Fibroblast of skin of scalp (primary cell): ENCODE results near the gene OLFML2A.

Experiments
- DNase-seq: peaks from one replicate; pipeline ENCODE4 v3.0.0-alpha.2; 2013

OLFML2A gene

GRCh38 chr9:124855944-124856765 is 79.2 kb downstream of the OLFML2A start:
- DNase-seq, result peak; percentile 29

DNA sequence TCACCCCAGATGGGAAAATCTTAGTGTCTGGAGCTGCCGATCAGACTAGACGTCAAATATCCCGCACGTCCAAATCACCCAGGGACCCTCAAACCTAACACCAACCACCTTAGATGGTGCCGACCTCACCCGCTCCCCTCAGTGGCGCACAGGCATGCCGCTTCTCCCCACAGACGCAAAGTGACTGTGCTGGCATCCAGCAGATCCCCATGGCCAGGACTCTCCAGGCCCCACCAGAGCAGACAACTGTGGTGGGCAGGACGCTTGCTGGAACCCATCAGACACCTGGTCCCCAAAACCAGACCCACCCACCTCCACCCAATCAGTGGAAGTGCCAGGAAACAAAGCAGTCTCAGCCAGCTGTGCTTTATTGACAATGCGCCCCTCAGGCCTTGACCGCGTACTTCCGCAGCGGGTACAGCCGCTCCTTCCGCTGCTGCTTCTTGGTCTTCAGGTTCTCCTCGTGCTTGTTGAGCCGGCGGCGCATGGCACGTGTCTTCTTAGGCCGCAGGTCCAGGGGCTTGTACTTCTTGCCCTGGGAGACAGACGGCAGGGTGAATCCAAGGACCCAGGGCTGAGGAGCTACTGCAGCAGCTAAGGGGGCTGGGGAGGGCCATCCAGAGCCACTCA is 80.7 kb downstream of the OLFML2A start:
- no peak for DNase-seq

GRCh38 chr9:124858330-124859046 is 81.6 kb downstream of the OLFML2A start:
- no peak for DNase-seq

- no peak for DNase-seq
Measured at GRCh38 chr9:124859803-124860581, 83.1 kb downstream of the OLFML2A start.

- no peak for DNase-seq
Measured at GRCh38 chr9:124860582-124861341, 83.8 kb downstream of the OLFML2A start.

DNA sequence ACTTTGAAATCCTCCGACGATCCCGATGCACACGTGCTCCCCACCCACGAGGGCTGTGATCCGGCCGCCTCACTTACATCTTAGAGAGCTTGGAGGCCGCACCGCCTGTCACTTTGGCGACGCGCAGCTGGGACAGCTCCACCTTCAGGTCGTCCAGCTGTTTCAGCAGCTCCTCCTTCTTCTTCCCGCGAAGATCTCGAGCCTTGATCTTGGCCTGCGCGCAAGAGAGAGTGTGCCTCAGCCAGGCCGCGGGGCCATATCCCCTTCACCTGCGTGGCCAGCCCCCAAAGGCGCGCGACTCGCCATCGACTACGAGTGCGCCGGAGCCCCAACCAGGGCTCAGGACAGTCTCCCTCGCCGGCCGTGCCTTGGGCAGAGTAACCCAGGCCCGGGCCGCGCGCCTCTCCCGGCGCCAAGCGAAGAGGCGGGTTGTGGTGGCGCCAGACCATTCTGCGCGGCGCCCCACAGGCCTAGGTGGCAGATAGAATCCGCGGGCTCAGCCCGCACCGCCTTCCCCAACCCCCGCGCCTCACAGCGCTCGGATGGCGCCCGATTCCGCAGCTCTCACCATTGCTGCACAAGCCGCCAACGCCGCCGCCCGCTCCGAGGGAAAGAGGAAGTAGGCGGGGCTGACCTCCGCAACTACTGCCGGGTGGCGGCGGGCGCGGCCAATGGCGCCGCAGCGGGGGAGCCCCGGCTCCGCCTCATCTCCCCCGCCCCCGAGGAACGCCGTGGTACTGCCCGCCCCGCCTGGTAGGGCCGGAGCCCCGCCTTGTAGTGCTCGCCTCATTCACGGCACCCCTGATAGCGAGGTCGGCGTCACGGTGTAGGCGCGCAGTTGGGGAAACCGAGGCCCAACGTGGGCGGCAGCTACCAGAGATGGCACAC is 84.7 kb downstream of the OLFML2A start, which contains the start of the genes ARPC5L and RPL35:
Gene ARPC5L (plus strand): TSS at position 789 of the 888 bp plus-strand sequence. CDS start 7,161 bp downstream, outside the sequence.
Gene RPL35 (minus strand): TSS at position 616 of the 888 bp plus-strand sequence. CDS start 45 bp downstream, at position 571.
- peak; percentile 94 for DNase-seq

DNA sequence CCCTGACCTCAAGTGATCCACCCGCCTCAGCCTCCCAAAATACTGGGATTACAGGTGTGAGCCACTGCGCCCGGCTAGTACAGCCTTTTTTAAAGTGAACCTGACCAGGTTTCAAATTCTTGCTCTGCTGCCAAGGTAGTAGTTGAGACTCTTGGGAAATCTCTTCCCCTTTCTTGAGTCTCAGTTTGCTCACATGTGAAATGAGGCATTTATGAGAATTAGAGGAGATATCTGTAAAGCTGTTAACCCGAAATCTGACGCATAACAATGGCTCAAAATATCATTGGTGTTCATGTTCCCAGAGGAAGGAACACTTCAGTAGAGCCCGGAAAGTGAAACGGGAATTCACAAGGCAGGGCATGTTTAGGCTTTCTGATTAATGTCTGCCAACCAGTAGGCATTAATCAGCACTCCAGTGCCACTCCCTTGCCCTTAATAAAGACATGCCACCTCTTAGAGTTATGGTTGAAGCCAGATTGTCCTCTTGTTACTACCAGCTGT is 86.5 kb downstream of the OLFML2A start:
- DNase-seq, result no peak
